Mesodermal cell (in vitro differentiated cells): Measurements from ENCODE around the gene TAMALIN.

Source experiments
- H3K27ac ChIP-seq: 2 replicates; pipeline ENCODE4 v1.7.0; 2013; ENCODE audit warnings: mild to moderate bottlenecking, low read depth, low read length, moderate library complexity; ENCODE audit not compliant: severe bottlenecking
- H3K36me3 ChIP-seq: 2 replicates; pipeline ENCODE4 v1.7.1; 2013; ENCODE audit warnings: mild to moderate bottlenecking, low read length, moderate library complexity; ENCODE audit not compliant: control insufficient read depth, insufficient read depth
- H3K4me1 ChIP-seq: one replicate; pipeline ENCODE4 v1.7.1; 2013; ENCODE audit warnings: mild to moderate bottlenecking, low read length; ENCODE audit not compliant: insufficient read depth, control insufficient read depth, poor library complexity, severe bottlenecking
- H3K4me3 ChIP-seq: 2 replicates; pipeline ENCODE4 v1.7.0; 2013; ENCODE audit warnings: low read length, control low read depth, mild to moderate bottlenecking; ENCODE audit not compliant: insufficient read depth, poor library complexity, severe bottlenecking; ENCODE audit errors: extremely low read depth
- H3K9me3 ChIP-seq: 2 replicates; pipeline ENCODE4 v1.7.1; 2013; ENCODE audit warnings: mild to moderate bottlenecking, low read length, moderate library complexity; ENCODE audit not compliant: control insufficient read depth
- WGBS, 2 experiments: methylation state at CpG; one replicate each; pipeline ENCODE4 v1.1.5; 2013; ENCODE audit warnings: missing lambda C conversion rate in 2 of 2; ENCODE audit not compliant: insufficient coverage in 2 of 2; 5-methylcytosine and 5-hydroxymethylcytosine counted together

Gene TAMALIN

GRCh38 chr12:52014567-52015530, 8.1 kb downstream of the TAMALIN start:
- Histone ChIP-seq H3K4me3 (no peak overlapping the region), H3K4me1 (peaks cover 24% of the 10 kb centered on the region), H3K36me3 (peaks cover 50% of the 10 kb centered on the region), H3K9me3 (no peaks in the 10 kb centered on the region), H3K27ac (no peak overlapping the region)
- WGBS, 2 experiments: 62 to 65% methylated on average over 47 to 79 of the region's 93 CpGs

DNA sequence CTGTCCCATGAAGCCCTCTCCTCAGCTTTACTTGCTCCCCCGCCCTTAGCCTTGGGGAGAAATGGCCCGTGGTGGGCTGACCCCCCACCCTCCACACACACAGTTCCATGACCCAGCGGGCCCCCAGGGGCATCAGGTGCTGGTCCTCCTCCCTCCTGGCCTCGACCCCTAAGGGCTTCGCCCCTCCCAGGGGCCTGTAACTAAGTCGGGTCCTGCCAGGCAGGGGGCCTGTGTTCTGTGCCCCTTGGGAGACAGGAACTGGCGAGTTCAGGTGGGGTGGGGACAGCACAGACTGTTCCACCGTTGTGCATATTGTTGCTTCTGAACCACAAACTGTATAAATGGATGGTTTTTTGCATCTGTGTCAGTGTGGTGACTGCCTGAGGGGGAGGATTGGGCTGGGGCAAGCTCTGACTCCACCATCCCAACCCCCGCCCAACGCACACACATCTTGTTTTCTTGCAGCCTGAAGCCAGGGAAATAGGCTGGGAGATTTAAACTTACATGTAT, 8.8 kb downstream of the TAMALIN start:
- no peak overlapping the region for H3K4me3 ChIP-seq
- peaks cover 49% of the 10 kb centered on the region for H3K36me3 ChIP-seq
- no peaks in the 10 kb centered on the region for H3K9me3 ChIP-seq
- WGBS, 2 experiments: 78 to 84% methylated on average over 5 to 6 of the region's 10 CpGs
- no peak overlapping the region for H3K27ac ChIP-seq
- H3K4me1 ChIP-seq: peaks cover 17% of the 10 kb centered on the region

DNA sequence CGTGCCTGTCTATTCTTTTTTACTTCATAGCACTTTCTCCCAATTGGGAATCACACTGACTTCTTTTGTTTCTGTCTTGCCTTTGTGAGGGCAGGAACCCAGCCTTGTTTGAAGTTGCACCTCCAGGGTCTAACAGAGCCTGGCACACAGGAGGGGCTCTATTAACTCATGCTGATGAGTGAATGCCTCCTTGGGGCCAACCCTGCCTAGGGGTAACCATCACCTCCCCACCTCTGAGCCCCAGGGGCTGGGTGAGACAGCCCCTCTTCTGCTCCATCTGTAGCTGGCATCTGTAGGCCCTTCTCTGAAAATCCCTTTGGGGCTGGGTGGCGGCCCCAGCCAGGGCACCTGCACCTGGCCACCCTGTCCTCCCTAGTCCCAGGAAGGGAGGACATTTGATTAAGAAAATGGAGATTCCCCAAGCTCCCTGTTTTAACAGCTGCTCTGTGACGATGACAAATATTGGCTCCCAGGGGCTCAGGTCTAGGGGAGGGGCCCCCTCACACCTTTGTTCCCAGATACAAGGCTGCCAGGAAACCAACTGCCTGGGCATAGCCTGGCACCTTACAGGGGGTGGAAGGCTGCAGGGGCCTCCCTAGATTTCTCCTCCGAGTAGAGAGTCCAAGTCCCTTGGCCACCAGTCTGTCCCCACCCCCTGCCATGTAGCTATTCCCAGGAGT, 11.8 kb downstream of the TAMALIN start:
- Histone ChIP-seq H3K36me3 (peaks cover 19% of the 10 kb centered on the region), H3K27ac (no peak overlapping the region), H3K4me1 (peaks cover 13% of the 10 kb centered on the region), H3K4me3 (no peak overlapping the region), H3K9me3 (no peaks in the 10 kb centered on the region)
- 55 to 88% methylated on average over 2 to 4 of the region's 4 CpGs for WGBS, 2 experiments

GRCh38 chr12:52019113-52019770, 12.5 kb downstream of the TAMALIN start:
- 80 to 88% methylated on average over 5 to 12 of the region's 13 CpGs for WGBS, 2 experiments
- no peak overlapping the region for H3K27ac ChIP-seq
- peaks cover 16% of the 10 kb centered on the region for H3K4me1 ChIP-seq
- peaks cover 13% of the 10 kb centered on the region for H3K36me3 ChIP-seq
- H3K9me3 ChIP-seq: no peaks in the 10 kb centered on the region
- no peak overlapping the region for H3K4me3 ChIP-seq

DNA sequence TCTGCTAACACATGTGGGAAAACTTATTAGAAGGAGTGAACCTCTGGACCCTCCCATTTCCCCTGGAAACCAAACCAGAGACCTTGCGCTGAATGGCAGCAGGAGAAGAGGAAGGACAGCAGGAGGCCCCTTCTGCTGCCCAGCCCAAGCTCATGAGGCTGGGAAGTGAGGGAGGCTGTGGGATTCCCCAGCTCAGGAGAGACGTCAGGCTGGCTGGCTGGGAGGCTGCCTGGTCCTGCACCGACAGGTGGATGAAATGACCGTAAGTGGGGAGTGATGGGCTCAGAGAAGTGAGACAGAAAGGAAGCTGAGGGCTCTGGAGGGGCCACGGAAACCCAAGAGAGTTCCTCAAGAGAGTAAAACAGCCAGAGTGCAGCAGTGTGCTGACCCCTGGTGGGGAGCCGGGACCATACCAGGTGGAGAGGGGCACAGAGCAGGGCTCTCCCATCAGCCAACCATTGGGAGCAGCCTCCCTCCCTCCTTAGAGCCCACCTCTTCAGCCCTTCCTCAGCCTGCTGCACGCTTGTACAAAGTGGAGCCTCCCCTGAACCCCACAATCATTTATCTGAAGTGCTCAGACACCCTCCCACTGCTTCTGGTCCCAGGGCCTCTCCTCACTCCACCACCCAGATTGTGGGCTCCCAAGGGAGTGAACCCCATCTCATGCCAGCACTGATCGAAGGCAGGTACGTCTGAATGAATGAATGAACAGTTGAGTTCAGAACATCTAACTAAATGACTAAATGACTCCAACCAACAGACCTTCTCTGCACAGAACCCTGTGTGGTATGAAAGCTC, 14.0 kb downstream of the TAMALIN start:
- Histone ChIP-seq H3K4me1 (peaks cover 13% of the 10 kb centered on the region), H3K27ac (no peak overlapping the region), H3K9me3 (no peaks in the 10 kb centered on the region), H3K4me3 (no peak overlapping the region), H3K36me3 (peaks cover under 1% of the 10 kb centered on the region)
- 8% methylated on average over 6 of the region's 9 CpGs for WGBS, 2 experiments

DNA sequence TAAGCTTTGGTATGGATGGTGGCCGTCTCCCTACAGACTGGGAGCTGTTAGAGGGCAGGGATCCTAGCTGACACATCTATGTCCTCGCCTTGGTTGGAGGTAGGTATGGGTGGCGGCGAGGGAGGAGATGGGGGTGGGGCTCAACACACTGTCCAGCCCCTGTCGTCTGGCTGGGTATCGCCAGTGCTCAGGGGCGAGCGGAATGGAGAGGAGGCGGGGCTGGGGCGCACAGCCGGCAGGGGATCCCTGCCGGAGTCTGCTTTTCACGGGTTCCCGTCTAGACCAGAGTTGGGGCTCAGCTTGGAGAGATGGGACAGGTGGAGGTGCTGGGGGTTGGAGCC, 16.1 kb downstream of the TAMALIN start:
- Histone ChIP-seq H3K36me3 (no peaks in the 10 kb centered on the region), H3K4me3 (peak overlapping the region; percentile 51), H3K9me3 (no peaks in the 10 kb centered on the region), H3K4me1 (peaks cover 27% of the 10 kb centered on the region), H3K27ac (no peak overlapping the region)
- WGBS, 2 experiments: 10 to 19% methylated on average over 9 to 14 of the region's 14 CpGs

- Histone ChIP-seq H3K9me3 (no peaks in the 10 kb centered on the region), H3K36me3 (no peaks in the 10 kb centered on the region), H3K27ac (peak overlapping the region; percentile 33), H3K4me3 (peak overlapping the region; percentile 51), H3K4me1 (peaks cover 27% of the 10 kb centered on the region)
- WGBS, 2 experiments: 1% methylated on average over 49 to 55 of the region's 70 CpGs
These were observed 16.6 kb downstream of the TAMALIN start for GRCh38 chr12:52023182-52023975.

DNA sequence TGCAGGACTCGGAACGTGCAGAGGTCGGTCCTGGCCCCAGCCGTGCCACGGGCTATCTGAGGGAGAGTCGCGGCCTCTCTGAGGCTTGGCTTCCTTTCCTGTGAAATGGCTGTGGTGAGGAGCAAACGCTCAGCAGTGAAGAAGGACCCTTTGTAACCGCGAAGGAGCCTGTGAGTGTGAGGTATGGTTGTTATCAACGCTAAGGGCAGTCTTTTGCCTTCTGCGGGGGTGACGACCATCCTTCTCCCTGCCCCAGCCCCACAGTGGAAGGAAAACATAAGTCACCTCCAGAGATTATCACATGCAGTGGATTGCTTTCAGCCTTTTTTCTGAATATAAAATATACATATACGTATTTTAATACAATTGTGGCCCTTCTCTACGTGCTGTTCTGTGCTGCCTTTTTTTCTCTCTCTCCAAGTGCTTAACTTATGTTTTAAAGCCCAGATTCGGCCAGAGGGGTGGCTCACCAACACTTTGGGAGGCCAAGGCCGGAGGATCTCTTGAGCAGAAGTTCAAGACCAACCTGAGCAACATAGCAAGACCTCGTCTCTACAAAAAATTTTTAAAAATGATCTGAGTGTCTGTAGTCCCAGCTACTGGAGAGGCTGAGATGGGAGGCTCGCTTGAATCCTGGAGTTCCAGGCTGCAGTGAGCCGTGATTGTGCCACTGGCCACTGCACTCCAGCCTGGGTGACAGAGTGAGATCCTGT, 17.4 kb downstream of the TAMALIN start:
- Histone ChIP-seq H3K9me3 (no peaks in the 10 kb centered on the region), H3K4me1 (peaks cover 27% of the 10 kb centered on the region), H3K36me3 (no peaks in the 10 kb centered on the region), H3K4me3 (peak overlapping the region; percentile 51), H3K27ac (peak overlapping the region; percentile 33)
- 31 to 33% methylated on average over 10 to 11 of the region's 20 CpGs for WGBS, 2 experiments

DNA sequence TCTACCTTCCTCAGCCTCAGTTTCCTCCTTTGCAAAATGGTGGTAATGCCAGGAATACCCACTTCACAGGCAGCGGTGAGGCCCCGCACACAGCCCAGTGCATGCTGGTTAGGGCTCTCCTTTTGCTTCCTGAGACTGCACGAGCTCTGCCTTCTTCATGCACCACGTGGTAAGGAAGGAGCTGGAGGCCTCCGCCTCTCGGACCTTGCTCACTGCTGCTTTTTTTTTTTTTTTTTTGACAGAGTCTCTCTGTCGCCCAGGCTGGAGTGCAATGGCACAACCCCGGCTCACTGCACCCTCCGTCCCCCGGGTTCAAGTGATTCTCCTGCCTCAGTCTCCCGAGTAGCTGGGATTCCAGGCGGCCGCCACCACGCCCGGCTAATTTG, 18.1 kb downstream of the TAMALIN start:
- no peak overlapping the region for H3K27ac ChIP-seq
- 89 to 93% methylated on average over 12 to 15 of the region's 15 CpGs for WGBS, 2 experiments
- H3K4me3 ChIP-seq: no peak overlapping the region
- peaks cover 32% of the 10 kb centered on the region for H3K4me1 ChIP-seq
- H3K9me3 ChIP-seq: no peaks in the 10 kb centered on the region
- no peaks in the 10 kb centered on the region for H3K36me3 ChIP-seq
